ENCODE data around the gene ENOX1. TPM values are rescaled to one million over a fixed set of nuclear protein-coding genes. Genes with fewer than 3 reads are reported as not detected.

Gene ENOX1
- polyA plus RNA-seq, 3 donors = 0.04 TPM; not detected in 2

DNA sequence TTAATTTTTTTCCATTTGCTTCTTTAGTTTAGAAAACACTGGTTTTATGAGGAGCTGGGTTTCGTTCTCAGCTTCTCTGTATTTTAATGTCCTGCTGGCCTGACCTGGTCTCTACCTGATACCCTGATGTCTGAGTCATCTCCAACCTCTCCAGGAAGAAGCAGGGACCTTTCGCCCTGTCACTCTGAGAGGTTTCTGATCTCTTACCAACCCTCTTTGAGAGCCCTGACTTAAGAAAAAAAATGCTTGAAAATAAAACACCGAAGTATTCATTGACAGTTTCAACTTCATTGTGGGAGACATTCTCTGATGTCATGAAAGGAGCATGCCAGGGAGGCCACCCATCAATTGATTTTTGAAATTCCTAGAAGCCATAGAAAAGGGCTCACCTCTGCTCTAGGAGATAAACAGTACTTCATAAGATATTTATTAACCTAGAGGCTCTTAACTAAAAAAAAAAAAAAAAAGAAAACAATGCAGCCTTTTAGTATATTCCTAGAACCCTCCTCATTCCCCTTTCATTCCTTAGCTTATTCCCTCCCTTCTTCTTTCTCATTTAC is 234.8 kb downstream of the ENOX1 start:
- Mint-ChIP-seq H3K9me3 (no peaks in the 10 kb centered on the region), H3K4me1 (no peaks in the 10 kb centered on the region), H3K27me3 (ENCODE audit: low read depth in 3 of 3) (peaks cover 0 to 2% (median 0%) of the 10 kb centered on the region in 3 donors), H3K27ac (no peak overlapping the region), H3K4me3 (no peak overlapping the region), H3K36me3 (no peaks in the 10 kb centered on the region)
- H3K27ac ChIP-seq (ENCODE audit: low read depth in 1 of 2, low read length in 2 of 2) = no peak overlapping the region
- H3K9me3 ChIP-seq (replicated peaks in 1 of 2; ENCODE audit: control insufficient read depth in 1 of 2, insufficient read depth in 1 of 2, low read length in 2 of 2) = no peaks in the 10 kb centered on the region
- H3K4me1 ChIP-seq (ENCODE audit: control insufficient read depth in 1 of 2, insufficient read depth in 2 of 2, low read length in 2 of 2) = no peaks in the 10 kb centered on the region
- 100% methylated on average over 3 of the region's 3 CpGs for WGBS (ENCODE audit: insufficient coverage)
- H3K4me2 ChIP-seq (replicated peaks; ENCODE audit: extremely low read depth, low read length, poor library complexity, severe bottlenecking) = no peak overlapping the region
- H3K79me2 ChIP-seq (ENCODE audit: insufficient read depth, low read length) = no peaks in the 10 kb centered on the region
- no peaks in the 10 kb centered on the region for H3K36me3 ChIP-seq (replicated peaks in 1 of 2; ENCODE audit: control insufficient read depth in 1 of 2, insufficient read depth in 2 of 2, low read length in 2 of 2)
- TF ChIP-seq, protein P1, sequence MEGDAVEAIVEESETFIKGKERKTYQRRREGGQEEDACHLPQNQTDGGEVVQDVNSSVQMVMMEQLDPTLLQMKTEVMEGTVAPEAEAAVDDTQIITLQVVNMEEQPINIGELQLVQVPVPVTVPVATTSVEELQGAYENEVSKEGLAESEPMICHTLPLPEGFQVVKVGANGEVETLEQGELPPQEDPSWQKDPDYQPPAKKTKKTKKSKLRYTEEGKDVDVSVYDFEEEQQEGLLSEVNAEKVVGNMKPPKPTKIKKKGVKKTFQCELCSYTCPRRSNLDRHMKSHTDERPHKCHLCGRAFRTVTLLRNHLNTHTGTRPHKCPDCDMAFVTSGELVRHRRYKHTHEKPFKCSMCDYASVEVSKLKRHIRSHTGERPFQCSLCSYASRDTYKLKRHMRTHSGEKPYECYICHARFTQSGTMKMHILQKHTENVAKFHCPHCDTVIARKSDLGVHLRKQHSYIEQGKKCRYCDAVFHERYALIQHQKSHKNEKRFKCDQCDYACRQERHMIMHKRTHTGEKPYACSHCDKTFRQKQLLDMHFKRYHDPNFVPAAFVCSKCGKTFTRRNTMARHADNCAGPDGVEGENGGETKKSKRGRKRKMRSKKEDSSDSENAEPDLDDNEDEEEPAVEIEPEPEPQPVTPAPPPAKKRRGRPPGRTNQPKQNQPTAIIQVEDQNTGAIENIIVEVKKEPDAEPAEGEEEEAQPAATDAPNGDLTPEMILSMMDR (IDR thresholded peaks at IDR 0.05) = no peak
- H3K27me3 ChIP-seq (ENCODE audit: control insufficient read depth in 2 of 2, insufficient read depth in 2 of 2, low read length in 2 of 2) = no peaks in the 10 kb centered on the region
- DNase-seq = no peak
- no peaks in the 10 kb centered on the region for H4K20me1 ChIP-seq (ENCODE audit: insufficient read depth, low read length)
- intact Hi-C loops (cut with micrococcal nuclease) = no loop called here
- no peak overlapping the region for H3K9ac ChIP-seq (ENCODE audit: insufficient read depth, low read length, poor library complexity, severe bottlenecking)
- no peak overlapping the region for H3K4me3 ChIP-seq (replicated peaks in 1 of 3; ENCODE audit: low read depth in 2 of 3, low read length in 3 of 3)
- H2AFZ ChIP-seq (ENCODE audit: insufficient read depth, low read depth, low read length, poor library complexity, severe bottlenecking) = no peak overlapping the region

DNA sequence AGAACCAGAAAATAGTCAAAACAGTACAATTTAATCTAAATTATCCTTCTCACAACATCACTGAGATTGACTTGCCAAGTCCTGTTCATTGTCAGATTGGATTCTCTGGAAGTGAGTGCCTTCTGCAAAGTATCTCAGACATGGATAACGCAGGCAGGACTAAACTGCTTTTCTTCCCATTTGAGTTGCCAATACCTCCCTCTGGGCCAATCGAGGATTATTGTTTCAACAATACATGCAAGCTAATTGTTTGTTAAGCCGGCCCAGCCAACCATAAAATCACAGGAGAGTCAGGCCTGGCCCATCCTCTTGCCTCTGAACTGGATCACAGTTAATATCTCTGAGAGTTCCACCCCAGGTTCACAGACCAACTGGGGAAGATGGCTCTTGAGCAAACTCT is 240.0 kb downstream of the ENOX1 start:
- no peak overlapping the region for H2AFZ ChIP-seq (ENCODE audit: insufficient read depth, low read depth, low read length, poor library complexity, severe bottlenecking)
- no peaks in the 10 kb centered on the region for H4K20me1 ChIP-seq (ENCODE audit: insufficient read depth, low read length)
- no peak for DNase-seq
- H3K4me1 ChIP-seq (ENCODE audit: control insufficient read depth in 1 of 2, insufficient read depth in 2 of 2, low read length in 2 of 2) = no peaks in the 10 kb centered on the region
- Mint-ChIP-seq H3K4me1 (no peaks in the 10 kb centered on the region), H3K36me3 (no peaks in the 10 kb centered on the region), H3K27me3 (ENCODE audit: low read depth in 3 of 3) (peaks cover 0 to 3% (median 0%) of the 10 kb centered on the region in 3 donors), H3K4me3 (no peak overlapping the region), H3K27ac (no peak overlapping the region), H3K9me3 (peaks cover 0 to 5% (median 0%) of the 10 kb centered on the region in 7 donors)
- H3K79me2 ChIP-seq (ENCODE audit: insufficient read depth, low read length) = no peaks in the 10 kb centered on the region
- H3K9ac ChIP-seq (ENCODE audit: insufficient read depth, low read length, poor library complexity, severe bottlenecking) = no peak overlapping the region
- no peaks in the 10 kb centered on the region for H3K36me3 ChIP-seq (replicated peaks in 1 of 2; ENCODE audit: control insufficient read depth in 1 of 2, insufficient read depth in 2 of 2, low read length in 2 of 2)
- TF ChIP-seq, protein P1 (IDR thresholded peaks at IDR 0.05) = no peak
- no peak overlapping the region for H3K4me2 ChIP-seq (replicated peaks; ENCODE audit: extremely low read depth, low read length, poor library complexity, severe bottlenecking)
- no peaks in the 10 kb centered on the region for H3K27me3 ChIP-seq (ENCODE audit: control insufficient read depth in 2 of 2, insufficient read depth in 2 of 2, low read length in 2 of 2)
- no peaks in the 10 kb centered on the region for H3K9me3 ChIP-seq (replicated peaks in 1 of 2; ENCODE audit: control insufficient read depth in 1 of 2, insufficient read depth in 1 of 2, low read length in 2 of 2)
- intact Hi-C loops (cut with micrococcal nuclease) = no loop called here
- no peak overlapping the region for H3K4me3 ChIP-seq (replicated peaks in 1 of 3; ENCODE audit: low read depth in 2 of 3, low read length in 3 of 3)
- 87% methylated on average over 3 of the region's 3 CpGs for WGBS (ENCODE audit: insufficient coverage)
- H3K27ac ChIP-seq (ENCODE audit: low read depth in 1 of 2, low read length in 2 of 2) = no peak overlapping the region
